Neural progenitor cell (in vitro differentiated cells): ENCODE measurements around the gene CAMSAP3. TPM values are rescaled to one million over a fixed set of nuclear protein-coding genes. Genes with fewer than 3 reads are reported as not detected.

Source experiments
- DNase-seq: peaks from one replicate; pipeline ENCODE4 v3.0.0-alpha.2; 2016; ENCODE audit warnings: low spot score
- H2AFZ ChIP-seq: fragments of 200-600 bp; sonication (generic); replicated peaks from 2 replicates; pipeline ENCODE4 v1.6.1; 2016; ENCODE audit warnings: antibody characterized with exemption
- H3F3A ChIP-seq: fragments of 200-600 bp; sonication (generic); 2 replicates; pipeline ENCODE4 v1.6.1; 2016; ENCODE audit warnings: antibody characterized with exemption, low read depth
- H3K27ac ChIP-seq: fragments of 200-600 bp; sonication (generic); 2 replicates; pipeline ENCODE4 v1.5.1; 2016; ENCODE audit warnings: mild to moderate bottlenecking
- H3K27me3 ChIP-seq: fragments of 200-600 bp; sonication (generic); 2 replicates; pipeline ENCODE4 v1.6.1; 2016; ENCODE audit warnings: mild to moderate bottlenecking, moderate library complexity
- H3K36me3 ChIP-seq: fragments of 200-600 bp; sonication (generic); 2 replicates; pipeline ENCODE4 v1.5.1; 2016
- H3K4me1 ChIP-seq: fragments of 200-600 bp; sonication (generic); 2 replicates; pipeline ENCODE4 v1.6.1; 2016; ENCODE audit warnings: mixed run types
- H3K4me2 ChIP-seq: fragments of 200-600 bp; sonication (generic); 2 replicates; pipeline ENCODE4 v1.6.1; 2016
- H3K4me3 ChIP-seq: fragments of 200-600 bp; sonication (generic); 2 replicates; pipeline ENCODE4 v1.5.1; 2016
- H3K79me2 ChIP-seq: fragments of 200-600 bp; sonication (generic); 2 replicates; pipeline ENCODE4 v1.6.1; 2016; ENCODE audit warnings: low read depth
- H3K9ac ChIP-seq: fragments of 200-600 bp; sonication (generic); 2 replicates; pipeline ENCODE4 v1.6.1; 2016
- H3K9me3 ChIP-seq: fragments of 200-600 bp; sonication (generic); 2 replicates; pipeline ENCODE4 v1.5.1; 2016; ENCODE audit warnings: low read depth
- H4K20me1 ChIP-seq: fragments of 200-600 bp; sonication (generic); 2 replicates; pipeline ENCODE4 v1.6.1; 2016; ENCODE audit warnings: low read depth
- H3K27ac Mint-ChIP-seq: 3 replicates; pipeline ENCODE4 v1.8.0; 2021; ENCODE audit warnings: mixed read lengths
- H3K27me3 Mint-ChIP-seq: 2 replicates; pipeline ENCODE4 v1.8.0; 2022; ENCODE audit warnings: low read depth, mild to moderate bottlenecking, inconsistent platforms, moderate library complexity, mixed read lengths; ENCODE audit not compliant: insufficient read depth
- H3K36me3 Mint-ChIP-seq: 3 replicates; pipeline ENCODE4 v1.8.0; 2021; ENCODE audit warnings: mixed read lengths
- H3K4me1 Mint-ChIP-seq: 3 replicates; pipeline ENCODE4 v1.8.0; 2021; ENCODE audit warnings: mixed read lengths
- H3K4me3 Mint-ChIP-seq: 3 replicates; pipeline ENCODE4 v1.8.0; 2021; ENCODE audit warnings: mild to moderate bottlenecking, moderate library complexity, mixed read lengths
- H3K9me3 Mint-ChIP-seq: 3 replicates; pipeline ENCODE4 v1.8.0; 2020; ENCODE audit warnings: mixed read lengths
- EZH2 ChIP-seq: fragments of 200-600 bp; sonication (generic); IDR thresholded peaks from 2 replicates; pipeline ENCODE4 v1.6.1; 2017; ENCODE audit warnings: antibody characterized with exemption, mild to moderate bottlenecking, moderate library complexity
- EZH2phosphoT487 ChIP-seq: fragments of 200-600 bp; sonication (generic); IDR thresholded peaks from 2 replicates; pipeline ENCODE4 v1.6.1; 2017; ENCODE audit warnings: antibody characterized with exemption
- total RNA-seq: library from RNA; depleted of rRNA; stranded (reverse); fragments of >200 nt; gene quantifications from 2 replicates; pipeline ENCODE4 v1.2.3, GENCODE V29; 2015; ENCODE audit warnings: low replicate concordance
- TF ChIP-seq, protein P1 (sequence below): fragments of 200-600 bp; sonication (generic); IDR thresholded peaks from 2 replicates; pipeline ENCODE4 v1.5.1; 2017; ENCODE audit warnings: antibody characterized with exemption, mild to moderate bottlenecking

CAMSAP3 gene
- total RNA-seq, 1 donor from 2014 or later = 2.7 TPM

- Mint-ChIP-seq H3K4me3 (peak overlapping the region; percentile 2), H3K4me1 (no peaks in the 10 kb centered on the region), H3K9me3 (peaks cover 2% of the 10 kb centered on the region), H3K27ac (no peak overlapping the region), H3K36me3 (no peaks in the 10 kb centered on the region), H3K27me3 (peaks cover 19% of the 10 kb centered on the region)
- H3K4me1 ChIP-seq = no peaks in the 10 kb centered on the region
- no peaks in the 10 kb centered on the region for H4K20me1 ChIP-seq
- H3K79me2 ChIP-seq = no peaks in the 10 kb centered on the region
- no peak overlapping the region for H2AFZ ChIP-seq
- H3K9ac ChIP-seq = no peak overlapping the region
- TF ChIP-seq, protein P1, sequence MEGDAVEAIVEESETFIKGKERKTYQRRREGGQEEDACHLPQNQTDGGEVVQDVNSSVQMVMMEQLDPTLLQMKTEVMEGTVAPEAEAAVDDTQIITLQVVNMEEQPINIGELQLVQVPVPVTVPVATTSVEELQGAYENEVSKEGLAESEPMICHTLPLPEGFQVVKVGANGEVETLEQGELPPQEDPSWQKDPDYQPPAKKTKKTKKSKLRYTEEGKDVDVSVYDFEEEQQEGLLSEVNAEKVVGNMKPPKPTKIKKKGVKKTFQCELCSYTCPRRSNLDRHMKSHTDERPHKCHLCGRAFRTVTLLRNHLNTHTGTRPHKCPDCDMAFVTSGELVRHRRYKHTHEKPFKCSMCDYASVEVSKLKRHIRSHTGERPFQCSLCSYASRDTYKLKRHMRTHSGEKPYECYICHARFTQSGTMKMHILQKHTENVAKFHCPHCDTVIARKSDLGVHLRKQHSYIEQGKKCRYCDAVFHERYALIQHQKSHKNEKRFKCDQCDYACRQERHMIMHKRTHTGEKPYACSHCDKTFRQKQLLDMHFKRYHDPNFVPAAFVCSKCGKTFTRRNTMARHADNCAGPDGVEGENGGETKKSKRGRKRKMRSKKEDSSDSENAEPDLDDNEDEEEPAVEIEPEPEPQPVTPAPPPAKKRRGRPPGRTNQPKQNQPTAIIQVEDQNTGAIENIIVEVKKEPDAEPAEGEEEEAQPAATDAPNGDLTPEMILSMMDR = no peak
- no peaks in the 10 kb centered on the region for H3K9me3 ChIP-seq
- H3K4me2 ChIP-seq = no peak overlapping the region
- H3K36me3 ChIP-seq = no peaks in the 10 kb centered on the region
- peaks cover 19% of the 10 kb centered on the region for H3K27me3 ChIP-seq
- DNase-seq = no peak
- no peak overlapping the region for H3K4me3 ChIP-seq
- peaks cover 22% of the 10 kb centered on the region for H3F3A ChIP-seq
- H3K27ac ChIP-seq = no peak overlapping the region
Observed at GRCh38 chr19:7639863-7640348, 44.2 kb downstream of the CAMSAP3 start.

DNA sequence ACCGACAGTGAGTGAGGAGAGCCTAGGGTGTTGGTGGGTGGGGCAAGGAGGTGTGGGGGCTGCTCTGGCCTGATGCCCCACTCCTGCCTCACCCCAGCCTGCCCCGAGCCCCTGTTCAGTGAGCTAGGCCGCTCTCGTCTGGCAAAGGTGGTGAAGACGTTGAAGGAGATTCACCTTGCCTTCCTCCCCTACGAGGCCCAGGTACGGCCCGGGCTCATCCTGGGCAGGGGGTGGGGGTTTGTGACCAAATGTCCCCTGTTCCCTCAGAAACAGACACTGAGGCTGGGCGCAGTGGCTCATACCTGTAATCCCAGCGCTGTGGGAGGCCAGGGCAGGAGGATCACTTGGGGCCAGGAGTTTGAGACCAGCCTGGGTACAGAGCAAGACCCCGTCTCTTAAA lies 45.1 kb downstream of the CAMSAP3 start:
- H3K36me3 Mint-ChIP-seq = no peaks in the 10 kb centered on the region
- no peak overlapping the region for H3K27ac ChIP-seq
- no peaks in the 10 kb centered on the region for H3K79me2 ChIP-seq
- H4K20me1 ChIP-seq = no peaks in the 10 kb centered on the region
- peaks cover 17% of the 10 kb centered on the region for H3F3A ChIP-seq
- no peak for DNase-seq
- H3K9me3 Mint-ChIP-seq = peaks cover 2% of the 10 kb centered on the region
- H3K4me2 ChIP-seq = no peak overlapping the region
- H3K27me3 Mint-ChIP-seq = peaks cover 17% of the 10 kb centered on the region
- no peak overlapping the region for H2AFZ ChIP-seq
- H3K9me3 ChIP-seq = no peaks in the 10 kb centered on the region
- H3K27me3 ChIP-seq = peaks cover 10% of the 10 kb centered on the region
- H3K27ac Mint-ChIP-seq = no peak overlapping the region
- no peaks in the 10 kb centered on the region for H3K36me3 ChIP-seq
- no peak for TF ChIP-seq EZH2phosphoT487
- TF ChIP-seq EZH2 = no peak
- TF ChIP-seq, protein P1 = no peak
- no peak overlapping the region for H3K4me3 Mint-ChIP-seq
- no peaks in the 10 kb centered on the region for H3K4me1 Mint-ChIP-seq
- H3K9ac ChIP-seq = no peak overlapping the region
- H3K4me3 ChIP-seq = no peak overlapping the region
- no peaks in the 10 kb centered on the region for H3K4me1 ChIP-seq

GRCh38 chr19:7641290-7642276 lies 45.9 kb downstream of the CAMSAP3 start:
- H3F3A ChIP-seq = peaks cover 11% of the 10 kb centered on the region
- Mint-ChIP-seq H3K36me3 (no peaks in the 10 kb centered on the region), H3K4me3 (no peak overlapping the region), H3K4me1 (no peaks in the 10 kb centered on the region), H3K9me3 (peaks cover 2% of the 10 kb centered on the region), H3K27me3 (peaks cover 9% of the 10 kb centered on the region), H3K27ac (no peak overlapping the region)
- H3K27ac ChIP-seq = no peak overlapping the region
- no peak overlapping the region for H3K9ac ChIP-seq
- TF ChIP-seq EZH2phosphoT487 (no peak), EZH2 (no peak)
- TF ChIP-seq, protein P1 = peak; percentile 38
- no peaks in the 10 kb centered on the region for H3K9me3 ChIP-seq
- no peaks in the 10 kb centered on the region for H3K36me3 ChIP-seq
- H4K20me1 ChIP-seq = no peaks in the 10 kb centered on the region
- no peak overlapping the region for H3K4me3 ChIP-seq
- DNase-seq = peak; percentile 26
- no peak overlapping the region for H3K4me2 ChIP-seq
- no peak overlapping the region for H2AFZ ChIP-seq
- peaks cover 2% of the 10 kb centered on the region for H3K27me3 ChIP-seq
- no peaks in the 10 kb centered on the region for H3K4me1 ChIP-seq
- H3K79me2 ChIP-seq = no peaks in the 10 kb centered on the region
